AG09309 (cell line): ENCODE data around the gene EXD3.
A peak's percentile ranks its signal among the peaks of the same experiment; 100 is the strongest.

Experiments used
- DNase-seq: peaks from one replicate; pipeline ENCODE4 v3.0.0-alpha.2; 2010; ENCODE audit warnings: low read depth
- H3K4me3 ChIP-seq: 2 replicates; pipeline ENCODE4 v1.5.1; 2011; ENCODE audit warnings: mild to moderate bottlenecking, low read depth, low read length, moderate library complexity; ENCODE audit not compliant: control insufficient read depth
- CTCF ChIP-seq: IDR thresholded peaks from 2 replicates; pipeline ENCODE4 v1.5.1; 2011; ENCODE audit warnings: mild to moderate bottlenecking, low read depth, low read length, inconsistent platforms; ENCODE audit not compliant: insufficient read depth, control insufficient read depth; ENCODE audit errors: missing control alignments

Gene EXD3

GRCh38 chr9:137461316-137461662 is 38.3 kb upstream of the EXD3 start:
- DNase-seq: no peak
- TF ChIP-seq CTCF: no peak
- H3K4me3 ChIP-seq: no peak overlapping the region

- TF ChIP-seq CTCF: no peak
- DNase-seq: no peak
- H3K4me3 ChIP-seq: no peak overlapping the region
Measured at GRCh38 chr9:137460363-137461315, 37.7 kb upstream of the EXD3 start.

DNA sequence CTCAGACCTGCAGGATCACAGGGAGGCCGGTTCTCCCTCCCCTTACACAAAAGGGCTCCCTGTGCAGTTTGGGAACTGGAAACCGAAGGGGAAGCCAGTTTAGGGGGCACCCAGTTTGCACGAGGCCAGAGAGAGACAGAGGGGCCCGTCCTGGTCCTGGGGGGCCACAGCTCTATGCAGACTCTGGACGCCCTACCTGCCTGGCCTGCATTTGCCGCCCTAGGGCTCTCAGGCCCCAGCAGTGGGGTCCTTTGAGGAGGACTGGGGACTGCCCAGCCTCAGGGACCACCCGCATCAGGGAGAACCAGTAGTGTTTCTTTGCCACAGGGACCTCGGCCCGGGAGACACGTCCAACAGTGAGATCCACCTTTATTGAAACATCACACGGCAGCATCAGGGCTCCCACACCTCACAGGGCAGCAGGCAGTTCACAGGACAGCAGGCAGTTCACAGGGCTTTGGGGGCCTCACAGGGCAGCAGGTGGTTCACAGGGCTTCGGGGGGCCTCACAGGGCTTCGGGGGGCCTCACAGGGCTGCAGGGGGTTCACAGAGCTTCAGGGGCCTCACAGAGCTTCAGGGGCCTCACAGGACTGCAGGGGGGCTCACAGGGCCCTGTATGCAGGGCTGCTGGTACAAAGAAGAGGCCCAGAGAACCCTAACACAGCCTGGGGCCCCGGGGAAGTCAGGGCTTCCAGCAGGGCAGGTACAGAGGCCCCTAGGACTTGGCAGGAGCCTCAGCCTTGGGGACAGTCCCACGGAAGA is 36.8 kb upstream of the EXD3 start:
- no peak for DNase-seq
- H3K4me3 ChIP-seq: peak overlapping the region; percentile 41
- TF ChIP-seq CTCF: no peak

- DNase-seq: no peak
- peak within 1 kb of the TSS; percentile 61 for H3K4me3 ChIP-seq
- TF ChIP-seq CTCF: no peak
Measured at GRCh38 chr9:137459152-137459600, 36.2 kb upstream of the EXD3 start, which contains the start of gene NSMF. NSMF (minus strand) TSS chr9:137459334; CDS start chr9:137459102, 232 bp downstream.

DNA sequence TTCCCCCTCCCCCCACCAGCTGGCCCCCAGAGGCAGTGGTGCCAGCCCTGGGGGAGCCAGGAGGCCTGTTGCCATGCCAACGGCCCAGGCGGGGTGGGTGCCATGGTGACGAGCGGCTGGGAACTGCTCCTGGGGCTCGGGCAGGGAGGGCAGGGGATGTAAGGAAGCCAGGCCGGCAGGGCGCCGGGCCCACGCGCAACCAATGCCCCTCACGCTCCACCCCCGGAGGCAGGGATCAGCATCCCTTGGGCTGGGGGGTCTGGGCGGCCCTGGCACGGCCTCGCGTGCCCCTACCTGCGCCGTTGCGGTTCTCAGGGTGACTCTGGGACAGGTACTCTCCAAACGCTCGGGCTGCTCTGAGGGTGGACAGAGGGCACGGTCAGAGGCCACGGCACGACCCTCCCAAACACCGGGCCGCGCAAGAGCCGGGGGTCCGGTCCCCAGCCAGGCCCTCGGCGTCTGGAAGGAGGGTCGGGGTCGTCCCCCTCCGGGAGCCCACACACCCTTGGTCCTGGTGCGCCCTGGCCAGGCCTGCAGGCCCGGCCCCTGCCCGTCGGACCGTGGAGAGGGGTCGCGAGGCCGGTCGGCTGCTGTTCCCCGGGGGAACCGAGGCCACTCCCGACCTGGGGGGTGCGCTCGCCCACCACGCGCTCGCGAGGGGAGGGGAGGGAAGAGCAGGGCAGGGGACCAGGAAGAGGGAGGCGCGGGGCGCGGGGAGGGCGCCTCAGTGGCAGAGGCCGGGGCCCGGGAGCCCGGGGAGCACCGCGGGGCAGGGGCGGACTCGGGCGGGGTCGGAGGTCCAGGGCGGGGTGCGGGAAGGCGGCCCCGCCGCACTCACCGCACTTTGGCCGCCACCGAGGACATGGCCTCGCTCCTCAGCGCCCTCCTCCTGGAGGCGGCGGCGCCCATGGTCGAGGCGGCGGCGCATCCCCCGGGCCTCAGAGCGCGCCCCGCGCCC is 35.5 kb upstream of the EXD3 start:
- DNase-seq: no peak
- no peak for TF ChIP-seq CTCF
- peak overlapping the region; percentile 61 for H3K4me3 ChIP-seq
